DMS114 treated with DMSO at 0.1 percent for 48 hours (cell line): ENCODE data around the gene PRR29.

Experiments used
- DNase-seq: peaks from one replicate; lab custom pipeline; 2025; ENCODE audit not compliant: unreplicated experiment; lab: John Stamatoyannopoulos, UW

Gene PRR29

DNA sequence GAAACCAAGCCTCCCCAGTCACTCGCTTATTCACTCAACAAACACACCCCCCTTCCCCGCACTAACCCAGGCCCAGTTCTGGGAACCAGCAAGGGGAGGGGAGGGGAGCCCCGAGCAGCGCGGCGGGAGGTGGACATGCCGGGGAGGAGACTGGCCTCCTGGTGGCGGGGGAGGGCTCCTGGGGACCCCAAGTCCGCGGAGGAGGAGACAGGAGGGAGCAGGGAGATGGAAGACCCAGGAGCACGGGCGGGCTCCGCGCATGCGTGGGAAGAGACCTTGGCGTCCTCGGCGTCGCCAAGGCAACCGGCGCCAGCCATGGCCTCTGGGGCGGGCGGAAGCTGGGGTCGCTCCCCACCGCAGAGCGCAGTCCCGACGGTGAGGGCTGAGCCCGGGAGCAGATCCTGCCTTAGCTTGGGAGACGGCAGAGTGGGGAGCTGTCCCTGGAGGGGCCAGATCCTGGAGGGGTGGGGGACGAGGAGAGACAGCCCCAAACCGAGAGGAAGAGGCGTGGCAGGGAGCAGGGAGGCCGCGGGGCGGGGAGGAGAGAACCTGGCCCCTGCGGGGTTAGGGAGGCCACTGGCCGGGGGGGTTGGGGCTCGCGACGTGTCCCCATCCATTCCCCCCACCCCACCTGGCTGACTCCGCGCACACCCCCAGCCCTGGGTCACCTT, at the start of gene PRR29:
Gene PRR29 (plus strand): TSS at position 302 of the 671 bp plus-strand sequence. CDS start 14 bp downstream, at position 316.
- peak; percentile 23 for DNase-seq

GRCh38 chr17:63948521-63948920, 49.6 kb upstream of the PRR29 start:
- DNase-seq: no peak

GRCh38 chr17:63949576-63950250, 48.4 kb upstream of the PRR29 start:
- no peak for DNase-seq

DNA sequence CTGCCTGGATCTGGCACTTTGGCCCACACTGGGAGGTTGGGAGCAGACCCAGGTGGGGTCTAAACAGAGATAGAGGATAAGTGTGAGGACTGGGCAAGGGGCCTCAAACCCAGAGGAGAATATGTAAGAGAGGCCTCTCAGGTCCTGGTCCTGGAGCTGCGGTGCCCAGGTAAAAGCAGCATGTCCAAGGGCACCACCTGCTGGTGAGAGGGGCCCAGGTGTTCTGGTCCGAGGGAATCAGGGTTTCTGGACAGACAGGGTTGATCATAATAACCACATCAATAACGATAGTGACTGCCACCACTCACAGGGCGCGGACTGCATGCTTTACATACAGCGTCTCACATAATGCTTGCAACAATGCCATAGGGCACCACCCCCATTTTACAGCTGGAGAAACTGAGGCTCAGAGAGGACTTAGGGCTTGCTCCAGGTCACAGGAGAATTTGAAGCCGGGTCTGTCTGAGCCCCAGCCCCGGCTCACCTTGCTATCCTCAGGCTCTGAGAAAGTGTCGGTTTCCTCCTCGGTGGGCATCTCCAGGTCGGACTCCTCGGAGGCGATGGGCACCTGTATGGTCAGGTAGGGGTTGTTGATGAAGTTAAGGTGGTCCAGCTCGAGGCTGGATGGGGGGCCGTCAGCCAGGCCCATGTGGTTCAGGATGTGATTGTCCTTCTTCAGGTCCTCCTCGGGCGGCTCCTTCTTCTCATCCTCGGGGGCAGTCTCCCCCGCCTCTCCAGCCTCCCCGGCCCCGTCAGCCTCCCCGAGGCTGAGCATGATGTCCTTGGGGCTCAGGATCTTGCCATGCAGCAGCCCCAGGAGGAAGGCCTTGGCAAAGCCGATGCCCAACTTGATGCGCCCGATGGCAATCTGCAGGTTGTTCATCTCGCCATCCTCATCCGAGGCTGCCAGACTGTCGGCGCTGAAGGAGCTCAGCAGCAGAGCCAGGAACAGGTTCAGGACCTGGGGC, 46.9 kb upstream of the PRR29 start:
- no peak for DNase-seq

- no peak for DNase-seq
Measured at GRCh38 chr17:63954402-63955063, 43.6 kb upstream of the PRR29 start.

GRCh38 chr17:63955232-63955631, 42.9 kb upstream of the PRR29 start:
- DNase-seq: no peak

DNA sequence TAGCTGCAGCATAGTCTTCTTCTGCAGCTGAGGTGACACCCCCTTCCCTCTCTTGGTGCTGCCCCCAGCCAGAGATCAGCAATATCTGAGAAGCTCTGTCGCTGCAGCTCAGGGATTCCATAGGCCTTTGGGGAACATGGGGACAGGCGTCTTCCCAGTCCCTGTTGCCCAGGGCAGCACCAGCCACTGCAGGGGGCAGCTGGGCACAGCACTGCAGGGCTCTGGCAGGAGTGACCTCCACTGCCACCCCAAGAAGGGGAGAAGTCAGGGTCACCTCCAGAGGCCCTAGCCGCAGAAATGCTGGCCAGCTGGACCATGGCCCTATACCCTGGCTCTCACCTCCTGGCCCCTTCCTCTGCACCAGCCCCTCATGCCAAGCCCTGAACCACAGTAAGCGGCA, 42.4 kb upstream of the PRR29 start:
- no peak for DNase-seq

GRCh38 chr17:63956296-63956920, 41.7 kb upstream of the PRR29 start:
- DNase-seq: no peak

- DNase-seq: no peak
Measured at GRCh38 chr17:63960006-63960405, 38.1 kb upstream of the PRR29 start.

DNA sequence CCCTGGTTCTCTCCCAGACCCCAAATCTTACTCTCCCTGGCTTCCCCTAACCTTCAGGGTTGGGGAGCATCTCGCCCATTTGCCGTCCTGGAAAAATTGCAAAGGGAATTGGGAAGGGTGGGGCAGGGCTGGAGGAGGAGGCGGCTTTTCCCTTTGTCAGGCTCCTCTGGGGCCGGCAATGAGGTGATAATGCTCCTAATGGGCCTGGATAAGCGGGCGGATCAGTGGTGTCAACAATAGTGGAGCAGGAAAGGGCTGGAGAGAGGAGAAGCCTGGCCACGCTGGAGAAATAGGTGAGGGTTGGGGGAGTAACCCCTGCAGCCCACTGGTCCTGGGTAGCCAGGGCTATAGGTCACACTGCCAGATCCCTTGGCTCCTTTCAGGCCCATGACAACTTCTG, 37.7 kb upstream of the PRR29 start:
- DNase-seq: no peak

DNA sequence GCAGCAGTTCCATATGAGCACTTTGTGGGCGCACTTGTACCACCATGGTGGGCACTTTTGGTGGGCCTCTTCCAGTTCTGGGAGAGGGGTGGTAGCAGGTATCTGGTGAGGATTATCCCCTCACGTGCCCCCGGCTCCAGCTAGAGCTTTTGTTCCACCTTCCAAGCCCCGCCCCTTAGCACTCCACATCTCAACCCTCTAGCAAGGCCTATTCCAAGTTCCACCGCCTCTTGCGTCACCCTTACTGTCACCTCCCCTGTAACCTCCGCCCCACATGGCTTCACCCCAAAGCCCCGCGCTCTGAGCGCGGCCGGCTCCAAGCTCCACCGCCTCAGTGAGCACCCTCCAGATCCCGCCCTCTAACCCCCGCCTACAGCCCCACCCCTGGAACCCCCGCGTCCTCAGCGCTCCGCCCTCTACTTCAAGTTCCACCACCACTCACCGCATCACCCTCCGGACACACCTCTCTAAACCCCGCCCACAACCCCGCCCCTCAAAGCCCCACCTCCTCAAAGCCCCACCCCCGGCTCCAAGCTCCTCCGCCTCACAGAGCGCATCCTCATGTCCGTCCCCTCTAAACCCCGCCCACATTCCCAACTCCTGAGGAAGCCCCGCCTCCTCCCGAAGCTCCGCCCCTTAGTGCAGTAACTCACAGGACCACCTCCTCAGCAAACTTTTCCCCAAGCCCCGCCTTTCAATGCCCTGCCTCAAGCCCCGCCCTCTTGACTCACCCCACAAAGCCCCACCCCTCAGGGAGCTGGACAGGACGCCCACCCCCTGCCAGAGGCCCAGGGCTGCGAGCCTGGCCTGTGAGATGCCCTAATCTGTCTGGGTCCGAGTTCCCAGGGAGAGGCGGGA, 36.6 kb upstream of the PRR29 start:
- no peak for DNase-seq

- no peak for DNase-seq
Measured at GRCh38 chr17:63962298-63962744, 35.8 kb upstream of the PRR29 start.

- DNase-seq: no peak
Measured at GRCh38 chr17:63963123-63963522, 35.0 kb upstream of the PRR29 start.

- DNase-seq: no peak
Measured at GRCh38 chr17:63966646-63967264, 31.4 kb upstream of the PRR29 start.

DNA sequence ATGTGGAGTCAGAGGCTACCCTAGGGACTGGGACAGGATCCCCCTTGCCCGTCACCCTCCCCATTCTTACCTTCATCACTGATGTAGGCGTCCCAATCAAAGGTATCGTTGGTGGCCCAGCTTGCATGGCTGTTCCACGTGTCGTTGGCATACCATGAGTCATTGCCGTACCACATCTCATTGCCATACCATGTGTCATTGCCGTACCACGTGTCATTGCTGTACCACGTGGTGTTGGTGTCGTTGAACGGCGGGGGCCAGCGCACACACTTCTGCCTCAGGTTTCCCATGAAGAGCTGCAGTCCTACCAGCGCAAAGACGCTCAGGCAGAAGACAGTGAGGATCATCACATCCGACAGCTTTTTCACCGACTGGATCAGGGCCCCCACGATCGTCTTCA, 30.2 kb upstream of the PRR29 start:
- DNase-seq: no peak

- no peak for DNase-seq
Measured at GRCh38 chr17:63969278-63969677, 28.9 kb upstream of the PRR29 start.

GRCh38 chr17:63972796-63973195, 25.4 kb upstream of the PRR29 start, which contains the start of gene SCN4A:
TSS of gene SCN4A (minus strand) at chr17:63972918. CDS start at chr17:63972841, 77 bp downstream.
- no peak for DNase-seq

DNA sequence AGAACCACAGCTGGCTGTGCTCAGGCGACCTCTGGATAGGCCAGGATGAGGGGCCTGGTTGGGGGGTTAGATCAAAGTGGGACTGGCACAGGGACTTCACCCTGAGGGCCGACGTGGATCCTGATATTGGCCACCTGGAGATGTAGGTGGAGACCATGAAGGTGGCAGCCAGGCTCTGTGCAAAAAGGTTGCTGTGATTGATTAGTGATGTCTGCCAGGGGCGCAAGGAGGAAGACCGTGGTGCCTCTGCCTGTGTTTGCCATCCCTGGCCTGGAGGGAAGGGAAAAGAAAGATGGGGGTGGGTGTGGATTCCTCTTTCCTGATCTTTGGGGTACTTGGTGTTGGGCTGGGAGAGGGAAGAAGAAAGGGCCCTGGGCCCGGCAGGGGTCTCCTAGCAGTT, 24.9 kb upstream of the PRR29 start:
- no peak for DNase-seq
